OCI-M1 (cell line): ENCODE results near the gene CHL1.

Experiments used
- DNase-seq: peaks from one replicate; lab custom pipeline; 2025; lab: John Stamatoyannopoulos, UW

The CHL1 gene

GRCh38 chr3:228442-229182 is 32.0 kb downstream of the CHL1 start:
- no peak for DNase-seq

- no peak for DNase-seq
These were observed 32.7 kb downstream of the CHL1 start for GRCh38 chr3:229183-229661.

- no peak for DNase-seq
These were observed 40.3 kb downstream of the CHL1 start for GRCh38 chr3:236881-237280.

- DNase-seq: no peak
These were observed 46.2 kb downstream of the CHL1 start for GRCh38 chr3:242602-243355.

GRCh38 chr3:243356-243725 is 46.8 kb downstream of the CHL1 start:
- DNase-seq: no peak

- no peak for DNase-seq
These were observed 47.5 kb downstream of the CHL1 start for GRCh38 chr3:244041-244440.

GRCh38 chr3:247916-248315 is 51.4 kb downstream of the CHL1 start:
- DNase-seq: no peak

- DNase-seq: no peak
These were observed 52.4 kb downstream of the CHL1 start for GRCh38 chr3:248864-249520.

GRCh38 chr3:249587-250262 is 53.2 kb downstream of the CHL1 start:
- DNase-seq: no peak

GRCh38 chr3:256501-256900 is 59.9 kb downstream of the CHL1 start:
- no peak for DNase-seq

GRCh38 chr3:257826-258225 is 61.3 kb downstream of the CHL1 start:
- DNase-seq: no peak

- DNase-seq: no peak
These were observed 64.3 kb downstream of the CHL1 start for GRCh38 chr3:260898-261297.

- DNase-seq: no peak
These were observed 66.8 kb downstream of the CHL1 start for GRCh38 chr3:263393-263792.

- no peak for DNase-seq
These were observed 68.0 kb downstream of the CHL1 start for GRCh38 chr3:264394-265156.

- no peak for DNase-seq
These were observed 70.5 kb downstream of the CHL1 start for GRCh38 chr3:267101-267500.

- DNase-seq: no peak
These were observed 74.1 kb downstream of the CHL1 start for GRCh38 chr3:270688-271087.

GRCh38 chr3:274927-275326 is 78.4 kb downstream of the CHL1 start:
- no peak for DNase-seq

GRCh38 chr3:277873-278272 is 81.3 kb downstream of the CHL1 start:
- no peak for DNase-seq

- DNase-seq: no peak
These were observed 81.9 kb downstream of the CHL1 start for GRCh38 chr3:278300-279064.

- DNase-seq: no peak
These were observed 82.8 kb downstream of the CHL1 start for GRCh38 chr3:279325-279724.

- no peak for DNase-seq
These were observed 84.1 kb downstream of the CHL1 start for GRCh38 chr3:280681-281080.
